GM12874 (cell line): ENCODE data around the gene TANGO6.

Source experiments
- TF ChIP-seq, protein P1 (sequence below): IDR thresholded peaks from 2 replicates; pipeline ENCODE4 v1.5.1; 2011; ENCODE audit warnings: low read depth, mild to moderate bottlenecking, control low read depth, low read length, moderate library complexity; ENCODE audit not compliant: insufficient read depth

TANGO6 gene

DNA sequence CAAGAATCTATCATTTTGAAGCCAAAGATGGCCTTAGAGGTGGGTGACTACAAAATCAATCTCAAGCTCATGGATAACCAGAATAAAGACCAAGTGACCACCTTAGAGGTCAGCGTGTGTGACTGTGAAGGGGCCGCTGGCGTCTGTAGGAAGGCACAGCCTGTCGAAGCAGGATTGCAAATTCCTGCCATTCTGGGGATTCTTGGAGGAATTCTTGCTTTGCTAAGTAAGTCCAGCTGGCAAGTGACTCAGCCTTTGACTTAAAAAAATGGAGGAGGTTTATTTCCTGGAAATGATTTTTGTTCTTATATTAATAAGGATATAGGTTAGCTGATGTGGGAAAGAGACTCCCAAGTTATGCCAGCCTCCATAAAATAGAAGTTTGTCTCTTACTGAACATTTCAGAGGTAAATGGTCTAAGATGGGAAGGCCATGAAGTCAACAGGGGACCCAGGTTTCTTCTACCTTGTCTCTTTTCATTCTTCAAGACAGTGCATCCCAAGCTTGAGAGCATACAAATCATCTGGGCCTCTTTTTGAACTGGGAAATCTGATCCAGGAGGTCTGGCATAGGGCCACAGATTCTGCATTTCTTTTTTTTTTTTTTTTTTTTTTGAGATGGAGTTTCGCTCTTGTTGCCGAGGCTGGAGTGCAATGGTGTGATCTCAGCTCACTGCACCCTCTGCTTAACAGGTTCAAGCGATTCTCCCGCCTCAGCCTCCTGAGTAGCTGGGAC is 19.8 kb upstream of the TANGO6 start:
- TF ChIP-seq, protein P1, sequence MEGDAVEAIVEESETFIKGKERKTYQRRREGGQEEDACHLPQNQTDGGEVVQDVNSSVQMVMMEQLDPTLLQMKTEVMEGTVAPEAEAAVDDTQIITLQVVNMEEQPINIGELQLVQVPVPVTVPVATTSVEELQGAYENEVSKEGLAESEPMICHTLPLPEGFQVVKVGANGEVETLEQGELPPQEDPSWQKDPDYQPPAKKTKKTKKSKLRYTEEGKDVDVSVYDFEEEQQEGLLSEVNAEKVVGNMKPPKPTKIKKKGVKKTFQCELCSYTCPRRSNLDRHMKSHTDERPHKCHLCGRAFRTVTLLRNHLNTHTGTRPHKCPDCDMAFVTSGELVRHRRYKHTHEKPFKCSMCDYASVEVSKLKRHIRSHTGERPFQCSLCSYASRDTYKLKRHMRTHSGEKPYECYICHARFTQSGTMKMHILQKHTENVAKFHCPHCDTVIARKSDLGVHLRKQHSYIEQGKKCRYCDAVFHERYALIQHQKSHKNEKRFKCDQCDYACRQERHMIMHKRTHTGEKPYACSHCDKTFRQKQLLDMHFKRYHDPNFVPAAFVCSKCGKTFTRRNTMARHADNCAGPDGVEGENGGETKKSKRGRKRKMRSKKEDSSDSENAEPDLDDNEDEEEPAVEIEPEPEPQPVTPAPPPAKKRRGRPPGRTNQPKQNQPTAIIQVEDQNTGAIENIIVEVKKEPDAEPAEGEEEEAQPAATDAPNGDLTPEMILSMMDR: no peak

DNA sequence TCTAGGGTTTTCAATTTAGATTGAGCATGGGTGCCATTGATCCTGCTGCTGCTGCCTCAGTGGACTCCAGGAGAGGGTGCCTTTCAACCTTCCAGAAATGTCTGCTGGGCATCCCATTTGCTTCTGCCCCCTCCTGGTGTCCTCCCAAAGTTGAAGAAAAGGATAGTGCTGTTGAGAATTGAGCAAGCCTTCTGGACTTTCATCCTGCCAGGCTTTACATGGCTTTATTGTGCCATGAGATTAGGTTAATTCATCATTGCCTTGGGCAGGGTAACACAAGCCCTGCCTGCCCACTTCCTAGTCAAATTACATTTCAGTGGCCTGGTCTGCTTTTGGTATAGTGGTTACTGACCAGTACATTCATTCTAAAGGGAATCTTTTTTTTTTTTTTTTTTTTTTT is 17.9 kb upstream of the TANGO6 start:
- TF ChIP-seq, protein P1: no peak

DNA sequence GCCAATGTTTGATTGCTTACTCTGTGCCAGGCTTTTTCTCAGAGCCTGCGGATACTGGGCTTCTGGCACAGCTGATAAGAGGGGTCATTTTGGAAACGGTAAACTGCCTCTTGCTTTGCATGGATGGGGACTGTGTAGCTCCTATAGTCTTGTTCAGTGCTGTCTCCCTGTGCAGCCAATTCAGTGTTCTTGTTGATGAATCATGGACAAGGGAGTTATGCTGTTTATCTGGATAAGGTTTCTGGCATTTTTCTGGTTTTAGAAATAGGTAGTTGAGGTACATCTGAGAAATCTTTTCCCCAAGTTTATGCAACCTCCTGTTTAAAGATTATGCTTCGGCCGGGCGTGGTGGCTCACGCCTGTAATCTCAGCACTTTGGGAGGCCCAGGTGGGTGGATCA is 16.7 kb upstream of the TANGO6 start:
- TF ChIP-seq, protein P1: no peak

DNA sequence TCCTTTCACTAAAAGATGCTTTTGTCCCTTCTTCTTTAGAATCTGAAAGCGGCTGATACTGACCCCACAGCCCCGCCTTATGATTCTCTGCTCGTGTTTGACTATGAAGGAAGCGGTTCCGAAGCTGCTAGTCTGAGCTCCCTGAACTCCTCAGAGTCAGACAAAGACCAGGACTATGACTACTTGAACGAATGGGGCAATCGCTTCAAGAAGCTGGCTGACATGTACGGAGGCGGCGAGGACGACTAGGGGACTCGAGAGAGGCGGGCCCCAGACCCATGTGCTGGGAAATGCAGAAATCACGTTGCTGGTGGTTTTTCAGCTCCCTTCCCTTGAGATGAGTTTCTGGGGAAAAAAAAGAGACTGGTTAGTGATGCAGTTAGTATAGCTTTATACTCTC is 10.1 kb upstream of the TANGO6 start:
- TF ChIP-seq, protein P1: no peak

DNA sequence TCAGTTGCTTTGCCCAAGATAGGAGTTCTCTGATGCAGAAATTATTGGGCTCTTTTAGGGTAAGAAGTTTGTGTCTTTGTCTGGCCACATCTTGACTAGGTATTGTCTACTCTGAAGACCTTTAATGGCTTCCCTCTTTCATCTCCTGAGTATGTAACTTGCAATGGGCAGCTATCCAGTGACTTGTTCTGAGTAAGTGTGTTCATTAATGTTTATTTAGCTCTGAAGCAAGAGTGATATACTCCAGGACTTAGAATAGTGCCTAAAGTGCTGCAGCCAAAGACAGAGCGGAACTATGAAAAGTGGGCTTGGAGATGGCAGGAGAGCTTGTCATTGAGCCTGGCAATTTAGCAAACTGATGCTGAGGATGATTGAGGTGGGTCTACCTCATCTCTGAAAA is 8.8 kb upstream of the TANGO6 start:
- TF ChIP-seq, protein P1: no peak

DNA sequence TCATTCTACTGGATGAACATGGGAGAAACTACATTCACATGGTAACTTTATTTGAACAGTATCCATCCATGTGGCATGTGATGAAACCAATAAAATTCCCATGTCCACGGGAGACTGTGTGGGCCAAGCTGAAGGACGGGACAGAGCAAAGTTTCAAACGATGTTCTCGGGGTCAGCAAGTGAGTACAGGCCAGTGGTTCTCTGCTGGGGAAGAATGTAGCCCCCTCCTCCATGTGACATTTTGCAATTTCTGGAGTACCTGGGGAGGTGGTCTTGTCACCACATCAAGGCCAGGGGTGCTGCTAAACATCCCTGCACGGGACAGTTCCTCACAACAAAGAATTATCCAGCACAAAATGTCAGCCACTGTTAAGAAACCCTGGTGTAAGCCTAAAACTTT is 7.4 kb upstream of the TANGO6 start:
- TF ChIP-seq, protein P1: no peak

DNA sequence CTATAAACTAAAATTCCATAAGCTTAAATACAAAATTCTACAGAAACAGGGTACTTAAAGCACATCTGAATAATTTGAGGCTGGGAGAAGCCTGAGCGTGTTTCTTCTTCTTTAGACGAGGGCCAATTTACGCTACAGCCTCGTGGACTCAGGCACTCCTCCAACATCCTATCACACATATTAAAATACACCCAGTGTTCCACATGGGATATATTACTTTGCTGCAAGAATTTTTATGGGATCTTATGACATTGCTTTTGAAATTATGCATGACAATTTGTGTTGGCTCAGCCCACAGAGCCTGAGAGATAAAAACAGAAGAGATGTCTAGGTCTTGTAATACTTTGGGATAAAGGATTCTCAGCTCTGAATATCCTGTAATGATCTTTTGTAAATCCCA is 3.5 kb upstream of the TANGO6 start:
- TF ChIP-seq, protein P1: no peak
